AG10803 (cell line): ENCODE results near the gene PWWP2B.

Experiments used
- DNase-seq: peaks from one replicate; pipeline ENCODE4 v3.0.0; 2010; ENCODE audit warnings: low read depth
- H3K4me3 ChIP-seq: 2 replicates; pipeline ENCODE4 v1.5.1; 2011; ENCODE audit warnings: mild to moderate bottlenecking, low read length, control low read depth
- CTCF ChIP-seq: conservative IDR thresholded peaks from 2 replicates; pipeline ENCODE4 v1.5.1; 2011; ENCODE audit warnings: mild to moderate bottlenecking, low read length, control low read depth, inconsistent platforms

Gene PWWP2B

GRCh38 chr10:132465193-132465888 lies 68.3 kb downstream of the PWWP2B start:
- H3K4me3 ChIP-seq, result no peak overlapping the region
- TF ChIP-seq CTCF, result no peak
- no peak for DNase-seq

- no peak overlapping the region for H3K4me3 ChIP-seq
- DNase-seq, result no peak
- TF ChIP-seq CTCF, result no peak
These were observed 69.0 kb downstream of the PWWP2B start for GRCh38 chr10:132465889-132466519.

GRCh38 chr10:132466520-132467463 lies 69.8 kb downstream of the PWWP2B start:
- no peak for TF ChIP-seq CTCF
- DNase-seq, result no peak
- H3K4me3 ChIP-seq, result no peak overlapping the region
